Ramos (cell line): ENCODE results near the gene SOX13.

Source experiments
- in situ Hi-C: fragments of 300-500 bp; cut with MboI; formaldehyde crosslinking; loops from one replicate; pipeline ENCODE4 v1.14.3; 2022; ENCODE audit warnings: low sequenced_read_pairs; ENCODE audit not compliant: unreplicated experiment

Gene SOX13

DNA sequence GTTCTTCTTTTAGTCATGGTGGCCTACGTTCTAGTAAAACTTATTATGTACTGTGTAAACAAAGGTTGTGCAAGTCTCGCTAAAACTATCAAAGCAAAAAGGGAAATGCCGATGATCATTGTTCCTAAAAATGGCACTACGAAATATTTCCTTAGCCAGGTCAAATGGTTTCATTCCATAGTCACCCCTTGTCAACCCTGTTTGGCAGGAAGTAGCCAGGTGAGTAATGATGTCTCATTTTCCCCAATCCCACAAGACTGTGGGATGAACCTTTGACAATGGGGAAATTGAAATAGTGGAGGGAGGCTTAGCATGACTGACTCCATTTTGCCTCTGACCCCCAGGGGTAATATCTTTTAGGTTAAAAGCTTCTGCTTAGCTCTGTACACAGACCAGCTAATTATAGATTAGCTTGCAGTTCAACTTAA is 98.8 kb downstream of the SOX13 start:
- in situ Hi-C loops, result no loop called here

DNA sequence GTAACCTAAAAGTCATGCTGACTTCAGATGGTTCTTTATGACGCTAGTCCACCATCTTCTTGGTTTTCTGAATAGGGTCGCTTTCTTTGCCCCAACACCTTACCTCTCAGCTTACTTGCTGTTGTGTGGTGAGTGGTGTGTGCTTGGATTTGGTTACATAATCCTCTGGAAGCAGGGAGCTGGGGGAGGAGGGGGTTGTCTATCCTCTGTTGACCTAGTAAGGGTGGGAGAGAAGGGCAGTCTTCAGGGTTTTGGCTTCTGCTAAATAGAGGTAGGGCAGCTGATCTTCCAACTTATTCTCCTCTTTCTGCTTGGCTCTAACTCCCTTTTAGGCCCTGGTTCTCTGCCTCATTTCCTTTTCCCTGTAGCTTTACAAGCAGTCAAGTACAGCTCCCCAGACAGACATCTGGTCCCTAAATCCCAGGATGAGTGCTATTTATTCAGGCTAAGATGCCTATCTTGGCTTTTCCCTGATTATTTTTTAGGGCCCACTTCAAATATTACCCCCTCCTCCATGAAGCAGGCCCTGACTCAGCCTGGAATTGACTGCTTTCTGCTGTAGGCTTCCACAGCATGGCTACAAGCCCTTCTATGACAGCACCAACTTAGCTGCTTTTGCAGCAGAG is 99.6 kb downstream of the SOX13 start:
- in situ Hi-C loops, result no loop called here

DNA sequence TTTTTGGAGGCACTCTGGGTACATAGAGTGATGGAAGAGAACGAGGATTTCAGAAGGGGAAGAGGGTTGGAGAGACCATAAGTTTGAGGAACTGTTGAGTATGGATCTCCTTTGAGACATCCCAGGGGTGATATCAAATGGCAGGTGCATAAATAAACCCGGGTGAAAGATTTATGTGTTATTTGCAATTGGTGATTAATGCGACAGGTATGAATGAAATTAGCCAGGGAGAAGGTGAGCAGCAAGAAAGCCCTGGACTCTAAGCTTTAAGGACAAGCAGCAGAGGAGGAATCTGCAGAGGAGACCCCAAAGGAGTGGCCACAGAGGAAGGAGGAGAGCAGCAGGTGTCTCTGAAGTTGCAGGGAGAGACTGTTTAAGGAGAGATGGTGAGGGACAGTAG is 102.0 kb downstream of the SOX13 start:
- in situ Hi-C loops, result no loop called here

DNA sequence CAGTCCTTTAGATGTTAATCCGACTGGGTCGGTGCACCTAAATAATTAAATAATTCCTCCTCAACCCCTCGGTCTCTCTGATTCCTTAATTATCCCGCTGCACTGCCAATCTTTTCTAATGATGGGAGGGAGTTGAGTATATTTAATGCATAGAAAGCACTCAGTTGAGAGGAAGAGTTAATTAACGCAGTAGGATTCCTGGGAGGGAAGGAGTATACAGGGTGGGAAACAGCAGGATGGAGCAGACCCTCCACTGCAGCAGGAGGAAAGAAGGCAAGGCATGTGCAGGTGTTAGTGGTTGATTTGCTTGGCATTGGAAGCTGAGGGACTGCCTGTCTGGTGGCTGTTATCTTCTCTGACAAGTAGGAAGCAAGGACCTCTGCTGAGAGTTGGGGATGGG is 103.1 kb downstream of the SOX13 start:
- in situ Hi-C loops, result no loop called here

DNA sequence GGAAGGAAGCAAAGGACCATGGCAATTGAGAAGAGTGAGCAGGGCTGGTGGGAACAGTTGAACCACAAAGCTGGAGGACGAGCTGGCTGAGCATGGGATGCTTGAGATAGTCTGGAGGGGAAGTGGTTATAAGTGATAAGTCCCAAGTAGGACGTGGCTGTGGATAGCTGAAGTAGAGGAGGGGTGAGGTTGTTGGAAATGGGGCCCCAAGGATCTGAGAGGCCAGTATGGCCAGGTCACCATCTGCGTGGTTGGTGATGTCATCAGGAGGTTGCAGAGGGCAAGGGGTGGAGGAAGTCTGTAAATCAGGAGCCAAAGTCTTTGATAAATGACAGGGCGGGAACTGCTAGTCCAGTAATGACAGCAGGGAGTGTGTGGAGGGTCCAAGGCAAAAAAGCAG is 104.2 kb downstream of the SOX13 start:
- in situ Hi-C loops, result no loop called here
